ENCODE results near the gene KCNK5.

The KCNK5 gene

DNA sequence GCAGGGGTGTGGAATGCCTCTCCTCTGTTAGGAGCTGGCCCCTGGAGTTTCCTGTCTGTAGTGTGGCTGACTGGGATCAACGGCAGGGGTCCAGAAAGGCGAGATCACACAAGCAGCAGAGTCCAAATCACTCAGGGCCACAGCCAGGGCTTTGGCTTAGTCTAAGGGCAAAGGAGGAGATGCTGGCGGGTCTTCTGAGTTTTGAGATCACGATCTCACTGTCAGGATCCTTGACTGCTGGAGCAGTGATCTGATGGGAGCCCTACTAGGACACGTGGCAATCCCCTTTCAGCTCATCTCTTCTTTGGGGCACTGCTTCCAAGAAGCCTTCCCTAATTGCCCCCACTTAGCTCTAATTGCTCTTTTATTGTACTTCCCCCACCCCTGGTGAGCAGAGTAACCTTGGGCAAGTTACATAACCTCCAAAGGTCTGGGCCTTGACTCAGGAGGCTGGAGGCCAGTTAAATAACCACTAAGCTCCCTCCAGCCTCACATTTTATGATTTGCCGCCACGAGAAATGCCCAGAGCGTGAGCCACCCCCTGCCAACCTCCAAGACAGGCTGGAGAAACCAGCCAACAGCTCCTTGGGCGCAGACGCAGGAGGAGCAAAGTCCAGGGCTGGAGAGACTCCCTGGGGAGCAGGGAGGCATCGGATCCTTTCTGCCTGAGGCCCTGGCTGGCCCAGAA is 12.0 kb downstream of the KCNK5 start:
- H4K20me1 ChIP-seq (ENCODE audit: insufficient read depth, low read length), result no peaks in the 10 kb centered on the region
- no peaks in the 10 kb centered on the region for H3K9me3 ChIP-seq (ENCODE audit: insufficient read depth, low read length, severe bottlenecking)
- no peak for DNase-seq
- H3K79me2 ChIP-seq (ENCODE audit: insufficient read depth, low read length), result no peaks in the 10 kb centered on the region
- no peaks in the 10 kb centered on the region for H3K4me1 ChIP-seq (ENCODE audit: insufficient read depth, low read length)
- no peaks in the 10 kb centered on the region for H3K36me3 ChIP-seq (ENCODE audit: insufficient read depth, low read length)
- H3K9ac ChIP-seq (ENCODE audit: low read depth, low read length), result no peak overlapping the region
- TF ChIP-seq EZH2 (IDR thresholded peaks at IDR 0.05; ENCODE audit: borderline replicate concordance, low read depth, low read length, severe bottlenecking), result no peak
- TF ChIP-seq, protein P1, sequence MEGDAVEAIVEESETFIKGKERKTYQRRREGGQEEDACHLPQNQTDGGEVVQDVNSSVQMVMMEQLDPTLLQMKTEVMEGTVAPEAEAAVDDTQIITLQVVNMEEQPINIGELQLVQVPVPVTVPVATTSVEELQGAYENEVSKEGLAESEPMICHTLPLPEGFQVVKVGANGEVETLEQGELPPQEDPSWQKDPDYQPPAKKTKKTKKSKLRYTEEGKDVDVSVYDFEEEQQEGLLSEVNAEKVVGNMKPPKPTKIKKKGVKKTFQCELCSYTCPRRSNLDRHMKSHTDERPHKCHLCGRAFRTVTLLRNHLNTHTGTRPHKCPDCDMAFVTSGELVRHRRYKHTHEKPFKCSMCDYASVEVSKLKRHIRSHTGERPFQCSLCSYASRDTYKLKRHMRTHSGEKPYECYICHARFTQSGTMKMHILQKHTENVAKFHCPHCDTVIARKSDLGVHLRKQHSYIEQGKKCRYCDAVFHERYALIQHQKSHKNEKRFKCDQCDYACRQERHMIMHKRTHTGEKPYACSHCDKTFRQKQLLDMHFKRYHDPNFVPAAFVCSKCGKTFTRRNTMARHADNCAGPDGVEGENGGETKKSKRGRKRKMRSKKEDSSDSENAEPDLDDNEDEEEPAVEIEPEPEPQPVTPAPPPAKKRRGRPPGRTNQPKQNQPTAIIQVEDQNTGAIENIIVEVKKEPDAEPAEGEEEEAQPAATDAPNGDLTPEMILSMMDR (IDR thresholded peaks at IDR 0.05; ENCODE audit: borderline replicate concordance, extremely low read depth, low read length, poor library complexity, severe bottlenecking), result no peak
- no peak overlapping the region for H2AFZ ChIP-seq (ENCODE audit: low read depth, low read length)
- ATAC-seq (ENCODE audit: insufficient read depth, low read depth), result no peak
- no peaks in the 10 kb centered on the region for H3K27me3 ChIP-seq (ENCODE audit: insufficient read depth, low read length, poor library complexity)
- no peak overlapping the region for H3K4me2 ChIP-seq (ENCODE audit: insufficient read depth, low read length)
- no peak overlapping the region for H3K27ac ChIP-seq (ENCODE audit: low read length)
- H3K4me3 ChIP-seq (ENCODE audit: low read depth in 1 of 2, low read length in 2 of 2), result no peak overlapping the region

DNA sequence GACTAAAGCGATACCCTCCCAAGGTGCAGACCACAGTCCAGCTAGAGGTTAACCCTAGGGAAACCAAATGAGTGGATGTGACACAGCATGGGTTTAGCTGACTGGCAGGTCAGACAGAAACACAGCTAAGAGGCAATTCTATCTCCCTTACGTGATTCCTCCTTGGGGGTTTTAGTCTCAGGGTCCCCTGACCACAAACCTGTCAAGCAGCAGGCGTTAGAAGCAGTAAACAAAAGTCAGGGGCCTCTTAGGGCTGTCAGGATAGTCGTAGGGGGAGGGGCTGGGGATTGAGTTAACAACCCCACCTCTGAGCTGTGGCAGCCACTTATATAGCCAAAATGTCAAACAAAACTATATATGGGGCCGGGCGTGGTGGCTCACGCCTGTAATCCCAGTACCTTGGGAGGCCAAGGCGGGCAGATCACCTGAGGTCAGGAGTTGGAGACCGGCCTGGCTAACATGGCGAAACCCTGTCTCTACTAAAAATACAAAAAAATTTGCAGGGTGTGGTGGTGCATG is 13.6 kb downstream of the KCNK5 start:
- H2AFZ ChIP-seq (ENCODE audit: low read depth, low read length), result no peak overlapping the region
- no peak overlapping the region for H3K9ac ChIP-seq (ENCODE audit: low read depth, low read length)
- H3K4me2 ChIP-seq (ENCODE audit: insufficient read depth, low read length), result no peak overlapping the region
- no peaks in the 10 kb centered on the region for H3K79me2 ChIP-seq (ENCODE audit: insufficient read depth, low read length)
- H3K4me1 ChIP-seq (ENCODE audit: insufficient read depth, low read length), result no peaks in the 10 kb centered on the region
- no peak overlapping the region for H3K27ac ChIP-seq (ENCODE audit: low read length)
- ATAC-seq (ENCODE audit: insufficient read depth, low read depth), result no peak
- DNase-seq, result no peak
- H4K20me1 ChIP-seq (ENCODE audit: insufficient read depth, low read length), result no peaks in the 10 kb centered on the region
- no peaks in the 10 kb centered on the region for H3K36me3 ChIP-seq (ENCODE audit: insufficient read depth, low read length)
- no peaks in the 10 kb centered on the region for H3K9me3 ChIP-seq (ENCODE audit: insufficient read depth, low read length, severe bottlenecking)
- H3K4me3 ChIP-seq (ENCODE audit: low read depth in 1 of 2, low read length in 2 of 2), result no peak overlapping the region
- no peaks in the 10 kb centered on the region for H3K27me3 ChIP-seq (ENCODE audit: insufficient read depth, low read length, poor library complexity)
- TF ChIP-seq, protein P1 (IDR thresholded peaks at IDR 0.05; ENCODE audit: borderline replicate concordance, extremely low read depth, low read length, poor library complexity, severe bottlenecking), result no peak
- TF ChIP-seq EZH2 (IDR thresholded peaks at IDR 0.05; ENCODE audit: borderline replicate concordance, low read depth, low read length, severe bottlenecking), result no peak

DNA sequence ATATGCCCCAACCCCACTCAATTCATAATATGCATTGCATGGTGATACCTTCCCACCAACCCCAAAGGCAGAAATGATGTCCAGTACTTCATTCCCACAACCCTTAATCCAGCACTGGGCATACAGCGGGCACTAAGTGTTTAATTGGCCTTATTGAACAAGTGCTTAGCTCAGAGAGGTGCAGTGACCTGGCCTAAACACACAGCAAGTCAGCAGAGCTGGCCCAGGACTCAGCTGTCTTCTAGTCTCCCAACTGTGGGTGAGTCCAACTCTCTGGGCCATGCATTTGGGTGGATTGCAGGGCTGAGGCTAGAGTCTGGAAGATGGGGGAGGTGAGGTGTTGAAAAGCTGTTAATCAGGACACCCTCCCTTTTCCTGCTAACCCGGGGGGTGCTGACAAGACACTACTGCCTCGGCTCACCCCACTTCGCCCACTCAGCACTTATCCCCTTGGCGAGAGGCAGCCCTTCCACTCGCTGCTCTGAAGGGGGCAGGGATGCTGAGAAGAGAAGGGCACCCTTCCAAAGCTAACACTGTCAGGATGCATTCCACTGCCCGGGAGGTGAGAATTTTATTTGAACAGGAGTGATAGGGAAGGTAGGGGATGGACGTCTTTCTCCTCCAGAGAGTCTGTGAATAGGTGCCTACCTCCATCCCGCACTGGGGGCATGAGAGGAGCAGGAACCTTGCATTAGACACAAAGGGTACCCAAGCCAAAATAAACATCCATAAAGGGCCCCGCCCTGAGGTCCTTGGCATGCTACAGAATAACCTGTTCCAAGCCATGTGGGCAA is 14.2 kb downstream of the KCNK5 start:
- ATAC-seq (ENCODE audit: insufficient read depth, low read depth) (no peak), DNase-seq (no peak)
- TF ChIP-seq, protein P1 (IDR thresholded peaks at IDR 0.05; ENCODE audit: borderline replicate concordance, extremely low read depth, low read length, poor library complexity, severe bottlenecking), result no peak
- TF ChIP-seq EZH2 (IDR thresholded peaks at IDR 0.05; ENCODE audit: borderline replicate concordance, low read depth, low read length, severe bottlenecking), result no peak
- Histone ChIP-seq H3K4me2 (ENCODE audit: insufficient read depth, low read length) (no peak overlapping the region), H3K36me3 (ENCODE audit: insufficient read depth, low read length) (no peaks in the 10 kb centered on the region), H3K27me3 (ENCODE audit: insufficient read depth, low read length, poor library complexity) (no peaks in the 10 kb centered on the region), H4K20me1 (ENCODE audit: insufficient read depth, low read length) (0 out of 2 replicates have a peak, but pooled peaks cover under 1% of the 10 kb centered on the region), H3K4me3 (ENCODE audit: low read depth in 1 of 2, low read length in 2 of 2) (no peak overlapping the region), H3K9ac (ENCODE audit: low read depth, low read length) (no peak overlapping the region), H2AFZ (ENCODE audit: low read depth, low read length) (no peak overlapping the region), H3K4me1 (ENCODE audit: insufficient read depth, low read length) (no peaks in the 10 kb centered on the region), H3K27ac (ENCODE audit: low read length) (no peak overlapping the region), H3K9me3 (ENCODE audit: insufficient read depth, low read length, severe bottlenecking) (no peaks in the 10 kb centered on the region), H3K79me2 (ENCODE audit: insufficient read depth, low read length) (no peaks in the 10 kb centered on the region)
